GM10248 (cell line): ENCODE results near the gene RGPD8.

ENCODE experiments used
- CTCF ChIA-PET: fragments of 300-600 bp; sonication (Branson Sonifier 250); formaldehyde crosslinking; extraction: SDS; loops from one replicate; lab custom pipeline; 2021; ENCODE audit warnings: antibody characterized with exemption; lab: Yijun Ruan, JAX
- POLR2A ChIA-PET: fragments of 350-650 bp; sonication (Branson Sonifier 250); formaldehyde crosslinking; extraction: SDS; loops from one replicate; lab custom pipeline; 2020; ENCODE audit warnings: antibody characterized with exemption; lab: Yijun Ruan, JAX
- DNase-seq: peaks from one replicate; pipeline ENCODE4 v3.0.0; 2012; ENCODE audit errors: extremely low spot score
- CTCF ChIP-seq: IDR thresholded peaks from 2 replicates; pipeline ENCODE4 v1.5.1; 2012; ENCODE audit warnings: mild to moderate bottlenecking, low read depth; ENCODE audit errors: extremely low read depth, missing control alignments, control extremely low read depth

Gene RGPD8

DNA sequence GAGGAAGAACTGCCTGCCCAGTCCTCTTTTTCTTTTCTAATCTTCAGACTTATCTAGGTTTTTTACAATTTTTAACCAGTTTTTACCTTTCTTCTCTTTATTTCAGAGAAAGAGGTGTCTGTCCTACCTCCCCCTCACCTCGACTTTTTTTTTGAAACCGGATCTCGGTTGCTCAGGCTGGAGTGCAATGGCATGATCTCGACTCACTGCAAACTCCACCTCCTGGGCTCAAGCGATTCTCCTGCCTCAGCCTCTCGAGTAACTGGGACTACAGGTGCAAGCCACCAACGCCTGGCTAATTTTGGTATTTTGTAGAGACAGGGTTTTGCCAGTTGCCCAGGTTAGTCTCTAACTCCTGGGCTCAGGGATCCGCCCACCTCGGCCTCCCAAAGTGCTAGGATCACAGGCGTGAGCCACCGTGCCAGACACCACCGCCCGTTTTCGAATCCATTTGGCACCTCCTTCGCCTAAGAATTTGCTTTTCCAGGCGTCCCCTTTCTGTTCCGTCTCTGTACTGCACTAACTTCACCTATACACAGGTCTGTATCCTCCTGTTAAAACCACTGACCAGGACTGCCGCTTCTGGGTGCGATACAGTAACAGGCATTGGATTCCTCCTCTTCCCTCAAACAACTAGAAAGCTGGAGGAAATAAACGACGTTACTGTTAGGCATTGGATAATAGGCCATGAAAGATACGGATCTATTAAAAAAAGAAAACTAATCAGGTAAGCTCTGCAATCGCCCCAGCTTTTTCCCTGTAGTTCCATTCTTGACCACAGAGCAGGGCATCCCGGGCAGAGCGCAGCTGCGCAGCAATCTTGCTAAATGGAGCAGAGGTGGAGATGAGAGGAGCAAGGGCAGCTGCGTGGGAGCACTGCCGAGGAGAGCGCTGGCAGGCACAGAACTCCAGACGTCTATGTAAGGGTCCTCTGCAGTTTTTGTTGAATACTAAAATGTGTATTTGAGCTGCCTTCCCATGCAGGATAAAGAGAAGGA, 88.1 kb downstream of the RGPD8 start:
- CTCF ChIA-PET, result no interaction called here
- DNase-seq, result no peak
- no peak for TF ChIP-seq CTCF
- POLR2A ChIA-PET, result no interaction called here

- DNase-seq, result peak; percentile 31
- TF ChIP-seq CTCF, result no peak
- CTCF ChIA-PET, result interaction anchor here (1.0 to 1.2 kb wide), 2 partner anchors 84 to 136 kb away, joined by 3 to 7 read pairs; no protein-coding TSS in a partner anchor
- POLR2A ChIA-PET, result no interaction called here
These were observed 89.4 kb downstream of the RGPD8 start for GRCh38 chr2:112343827-112344585.

GRCh38 chr2:112342067-112342550, 91.3 kb downstream of the RGPD8 start:
- TF ChIP-seq CTCF, result no peak
- CTCF ChIA-PET, result interaction anchor here (1.3 kb wide), 1 partner anchor 10 kb away, joined by 5 read pairs; no protein-coding TSS in a partner anchor
- DNase-seq, result no peak
- POLR2A ChIA-PET, result no interaction called here

DNA sequence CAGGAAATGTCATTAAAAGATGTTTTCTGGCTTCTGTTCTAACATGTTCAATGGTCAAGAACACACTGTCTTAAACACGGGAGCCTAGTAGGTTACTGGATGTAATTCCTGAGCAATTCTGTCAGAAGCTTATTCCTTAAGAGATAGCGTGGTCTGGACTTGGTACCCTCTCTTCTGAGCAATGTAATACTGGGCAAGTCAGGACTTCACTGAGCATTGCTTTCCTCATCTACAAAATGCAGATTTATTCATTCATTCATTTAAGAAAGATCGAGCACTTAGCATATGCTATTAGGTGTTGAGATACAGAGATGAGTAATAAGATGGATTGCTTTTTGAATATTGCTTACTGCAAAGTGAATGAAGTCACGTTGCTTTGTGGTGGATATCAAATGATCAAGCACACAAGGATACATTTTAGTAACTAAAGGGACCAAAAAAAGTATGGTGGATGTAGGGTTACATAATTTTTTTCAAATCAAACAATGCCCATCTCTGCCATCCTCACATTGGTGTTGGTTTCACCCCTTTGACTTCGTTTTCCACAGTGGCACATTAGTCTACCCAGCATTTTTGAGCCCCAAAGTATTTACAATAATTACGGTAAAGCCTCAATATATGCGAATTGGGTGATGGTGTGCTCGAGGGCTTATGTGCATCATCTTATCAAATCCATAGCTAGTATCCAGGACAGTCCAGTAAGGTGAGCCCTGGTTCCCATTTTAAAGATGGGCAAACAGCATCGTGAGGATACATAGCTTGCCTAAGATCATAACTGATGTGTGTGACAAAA, 92.8 kb downstream of the RGPD8 start:
- ChIA-PET CTCF (interaction anchor here (0.9 to 1.4 kb wide), 2 partner anchors 10 to 14 kb away, joined by 3 read pairs; no protein-coding TSS in a partner anchor), POLR2A (no interaction called here)
- TF ChIP-seq CTCF, result no peak
- no peak for DNase-seq

- DNase-seq, result no peak
- no peak for TF ChIP-seq CTCF
- ChIA-PET POLR2A (no interaction called here), CTCF (interaction anchor here (0.9 to 1.4 kb wide), 2 partner anchors 9 to 13 kb away, joined by 3 read pairs; no protein-coding TSS in a partner anchor)
These were observed 93.5 kb downstream of the RGPD8 start for GRCh38 chr2:112339986-112340385.
